ENCODE data around the gene SLC6A7.

- no peak for TF ChIP-seq YY1 (IDR thresholded peaks at IDR 0.05; ENCODE audit: low read depth)
- no peak for TF ChIP-seq REST (IDR thresholded peaks at IDR 0.05; ENCODE audit: low read depth)
- no peak for TF ChIP-seq MAX (IDR thresholded peaks at IDR 0.05)
- no peak for TF ChIP-seq CEBPB (IDR thresholded peaks at IDR 0.05)
- no peak for TF ChIP-seq TAF1 (IDR thresholded peaks at IDR 0.05; ENCODE audit: low read depth)
- no peak for TF ChIP-seq RAD21 (IDR thresholded peaks at IDR 0.05; ENCODE audit: low read depth)
- TF ChIP-seq EP300 (IDR thresholded peaks at IDR 0.05; ENCODE audit: borderline replicate concordance) = no peak
- TF ChIP-seq NFIC (IDR thresholded peaks at IDR 0.05) = no peak
Observed at GRCh38 chr5:150196986-150197385, 7.1 kb downstream of the SLC6A7 start.

All from Ishikawa (cell line).